ENCODE results near the gene DPF1. TPM values are rescaled to one million over a fixed set of nuclear protein-coding genes. Genes with fewer than 3 reads are reported as not detected.
"Not testable (repeated sequence)": the region's sequence is repeated elsewhere in the genome, so short reads cannot be mapped to it uniquely, and the experiment has no call there.

DPF1 gene
- total RNA-seq, 4 donors from 2014 or later = 0.44 to 2.5 TPM; not detected in 2

- peaks cover 22 to 39% (median 25%) of the 10 kb centered on the region in 3 donors for H3K4me1 ChIP-seq
- no peak overlapping the region for H3K27ac ChIP-seq
- H3K36me3 ChIP-seq = no peaks in the 10 kb centered on the region
- DNase-seq = no peak
- TF ChIP-seq POLR2A (IDR thresholded peaks at IDR 0.05) = no peak
- no peak for TF ChIP-seq CTCF (IDR thresholded peaks at IDR 0.05)
- H3K4me3 ChIP-seq = peak overlapping the region in 2 of 4 donors; percentile 9 to 47
- H3K9me3 ChIP-seq = no peaks in the 10 kb centered on the region
- H3K27me3 ChIP-seq = peaks cover 15 to 100% (median 31%) of the 10 kb centered on the region in 4 donors
- WGBS, 2 donors = no CpG with 5 or more reads among the region's 16 CpGs
- intact Hi-C loops (cut with DNase I) = loop anchor here (5.0 kb wide), 1 partner anchor 326 kb away; no protein-coding TSS in a partner anchor
These were observed 4.0 kb upstream of the DPF1 start for GRCh38 chr19:38228005-38228377.

- Histone ChIP-seq H3K9me3 (no peaks in the 10 kb centered on the region), H3K27ac (no peak overlapping the region), H3K27me3 (peaks cover 15 to 100% (median 34%) of the 10 kb centered on the region in 4 donors), H3K4me3 (no peak overlapping the region), H3K4me1 (peaks cover 22 to 41% (median 25%) of the 10 kb centered on the region in 3 donors), H3K36me3 (no peaks in the 10 kb centered on the region)
- 49 to 67% methylated on average over 5 to 7 of the region's 11 CpGs for WGBS, 2 donors
- intact Hi-C loops (cut with DNase I) = loop anchor here (5.0 kb wide), 1 partner anchor 325 kb away; no protein-coding TSS in a partner anchor
- DNase-seq = no peak
- TF ChIP-seq POLR2A (IDR thresholded peaks at IDR 0.05) (no peak), CTCF (IDR thresholded peaks at IDR 0.05) (no peak)
These were observed 3.4 kb upstream of the DPF1 start for GRCh38 chr19:38227287-38228004.

- H3K4me3 ChIP-seq, H3K9me3 ChIP-seq, H3K27ac ChIP-seq, H3K36me3 ChIP-seq, DNase-seq: not testable (repeated sequence)
- 86 to 87% methylated on average over 5 to 6 of the region's 6 CpGs for WGBS, 2 donors
- Histone ChIP-seq H3K27me3 (peaks cover 15 to 95% (median 35%) of the 10 kb centered on the region in 4 donors), H3K4me1 (peaks cover 22 to 44% (median 25%) of the 10 kb centered on the region in 3 donors)
- intact Hi-C loops (cut with DNase I) = loop anchor here (5.0 kb wide), 1 partner anchor 323 kb away; no protein-coding TSS in a partner anchor
These were observed 819 bp upstream of the DPF1 start for GRCh38 chr19:38224863-38225218.

- Histone ChIP-seq H3K9me3 (no peaks in the 10 kb centered on the region), H3K27me3 (peaks cover 10 to 95% (median 29%) of the 10 kb centered on the region in 4 donors), H3K36me3 (no peaks in the 10 kb centered on the region), H3K4me3 (peak overlapping the region; percentile 27 to 66 (median 35)), H3K4me1 (peaks cover 14 to 32% (median 15%) of the 10 kb centered on the region in 3 donors), H3K27ac (no peak overlapping the region)
- DNase-seq = no peak
- intact Hi-C loops (cut with DNase I) = no loop called here
- WGBS, 2 donors = 2 to 5% methylated on average over 3 to 6 of the region's 13 CpGs
- no peak for TF ChIP-seq POLR2A (IDR thresholded peaks at IDR 0.05)
- no peak for TF ChIP-seq CTCF (IDR thresholded peaks at IDR 0.05)
These were observed 407 bp downstream of the DPF1 start for GRCh38 chr19:38223617-38224013.

GRCh38 chr19:38223119-38223523 is 901 bp downstream of the DPF1 start:
- intact Hi-C loops (cut with DNase I) = no loop called here
- H3K36me3 ChIP-seq = no peaks in the 10 kb centered on the region
- H3K27me3 ChIP-seq = peaks cover 5 to 95% (median 24%) of the 10 kb centered on the region in 4 donors
- no peak overlapping the region for H3K4me3 ChIP-seq
- TF ChIP-seq CTCF (IDR thresholded peaks at IDR 0.05) = no peak
- no peak for TF ChIP-seq POLR2A (IDR thresholded peaks at IDR 0.05)
- peaks cover 9 to 27% (median 11%) of the 10 kb centered on the region in 3 donors for H3K4me1 ChIP-seq
- DNase-seq = no peak
- H3K27ac ChIP-seq = no peak overlapping the region
- H3K9me3 ChIP-seq = no peaks in the 10 kb centered on the region
- 81 to 87% methylated on average over 3 of the region's 3 CpGs for WGBS, 2 donors

All from esophagus squamous epithelium (tissue), 5 donors.